Kidney (tissue), 22 donors: ENCODE measurements around the gene CRHR2. TPM values are rescaled to one million over a fixed set of nuclear protein-coding genes. Genes with fewer than 3 reads are reported as not detected.

Source experiments
- DNase-seq, 5 donors: peaks; one replicate each; pipeline ENCODE4 v3.0.0-alpha.2; 2013 to 2020
- FAIRE-seq: peaks from 2 replicates; lab custom pipeline; 2012; peaks lifted over from hg19 to GRCh38; lab: Jason Lieb, UNC
- H3K27ac ChIP-seq, 2 donors: one replicate each; pipeline ENCODE4 v1.7.0; 2013; ENCODE audit warnings: low read depth in 2 of 2, low read length in 2 of 2, inconsistent platforms in 1 of 2
- H3K27me3 ChIP-seq: one replicate; pipeline ENCODE4 v1.7.1; 2013; ENCODE audit warnings: low read length, inconsistent platforms; ENCODE audit not compliant: control insufficient read depth, insufficient read depth
- H3K36me3 ChIP-seq, 3 donors: one replicate each; pipeline versions ENCODE4 v1.7.0 to v1.7.1; 2013; ENCODE audit warnings: low read length in 3 of 3, control low read depth in 1 of 3, inconsistent platforms in 1 of 3; ENCODE audit not compliant: insufficient read depth in 3 of 3, control insufficient read depth in 2 of 3
- H3K4me1 ChIP-seq, 3 donors: one replicate each; pipeline versions ENCODE4 v1.7.0 to v1.7.1; 2013; ENCODE audit warnings: low read length in 3 of 3, inconsistent platforms in 1 of 3, low read depth in 1 of 3; ENCODE audit not compliant: control insufficient read depth in 2 of 3, insufficient read depth in 2 of 3
- H3K4me3 ChIP-seq, 3 donors: one replicate each; pipeline versions ENCODE4 v1.7.0 to v1.8.1; 2013; ENCODE audit warnings: low read length in 3 of 3, control low read depth in 1 of 3, inconsistent platforms in 1 of 3
- H3K9ac ChIP-seq, 3 donors: one replicate each; pipeline versions ENCODE4 v1.7.0 to v1.7.1; 2013; ENCODE audit warnings: low read length in 3 of 3, control low read depth in 1 of 3, inconsistent platforms in 1 of 3
- H3K9me3 ChIP-seq, 3 donors: one replicate each; pipeline versions ENCODE4 v1.7.0 to v1.7.1; 2013; ENCODE audit warnings: low read length in 3 of 3, control low read depth in 1 of 3, inconsistent platforms in 1 of 3; ENCODE audit not compliant: control insufficient read depth in 2 of 3, insufficient read depth in 1 of 3
- intact Hi-C: fragments of 100-400 bp; cut with DNase I; formaldehyde crosslinking; loops from one replicate; pipeline ENCODE4 v1.11.1; 2022
- long read RNA-seq, 10 donors: library from polyadenylated mRNA in 1 of 10; unstranded in 1 of 10; transcript quantifications; one replicate each; pipeline ENCODE4 v2.0.0 and lab custom pipeline, GENCODE V29; 2021 to 2026
- polyA plus RNA-seq: library from polyadenylated mRNA; stranded (reverse); fragments of 350-450 nt; fragmentation: Illumina TruSeq; extraction: RNeasy Lipid Tissue Mini Kit (QIAGEN cat#74804); gene quantifications from one replicate; pipeline ENCODE4 v1.2.3, GENCODE V29; 2014; ENCODE audit warnings: low read depth, low replicate concordance; ENCODE audit not compliant: insufficient read depth
- total RNA-seq: library from RNA; stranded (reverse); fragmentation: NEBNext Ultra II Directional; extraction: Animal tissue kit (Norgen Biotek cat#: 25700); gene quantifications from one replicate; pipeline ENCODE4 v1.2.1, GENCODE V29; 2021
- TF ChIP-seq, protein P1 (sequence below): IDR thresholded peaks from 3 replicates; pipeline ENCODE4 v1.5.1; 2012; ENCODE audit warnings: mild to moderate bottlenecking, moderate library complexity, borderline replicate concordance; ENCODE audit not compliant: insufficient read depth; ENCODE audit errors: extremely low read depth
- donor health status: control.
- donor health status: control.
- donor health status: control.
- donor health status: control.
- donor health status: control.
- donor health status: DM: yes; HTN: yes; CAD: no.
- donor health status: Normal renal cell carcinoma (clear cell type).

The CRHR2 gene
- total RNA-seq = not detected
- polyA plus RNA-seq = not detected
- long read RNA-seq, donor 1 = 0 reads
- long read RNA-seq, donor 2 = 0 reads
- long read RNA-seq, donor 3 = 0 reads
- long read RNA-seq, donor 4 = 0 reads
- long read RNA-seq, donor 5 = 0 reads
- long read RNA-seq, donor 6 = 0 reads
- long read RNA-seq, donor 7 = 0 reads
- long read RNA-seq, donor 8 = 0 reads
- long read RNA-seq, donor 9 = 0 reads
- long read RNA-seq, donor 10 = 0 reads

DNA sequence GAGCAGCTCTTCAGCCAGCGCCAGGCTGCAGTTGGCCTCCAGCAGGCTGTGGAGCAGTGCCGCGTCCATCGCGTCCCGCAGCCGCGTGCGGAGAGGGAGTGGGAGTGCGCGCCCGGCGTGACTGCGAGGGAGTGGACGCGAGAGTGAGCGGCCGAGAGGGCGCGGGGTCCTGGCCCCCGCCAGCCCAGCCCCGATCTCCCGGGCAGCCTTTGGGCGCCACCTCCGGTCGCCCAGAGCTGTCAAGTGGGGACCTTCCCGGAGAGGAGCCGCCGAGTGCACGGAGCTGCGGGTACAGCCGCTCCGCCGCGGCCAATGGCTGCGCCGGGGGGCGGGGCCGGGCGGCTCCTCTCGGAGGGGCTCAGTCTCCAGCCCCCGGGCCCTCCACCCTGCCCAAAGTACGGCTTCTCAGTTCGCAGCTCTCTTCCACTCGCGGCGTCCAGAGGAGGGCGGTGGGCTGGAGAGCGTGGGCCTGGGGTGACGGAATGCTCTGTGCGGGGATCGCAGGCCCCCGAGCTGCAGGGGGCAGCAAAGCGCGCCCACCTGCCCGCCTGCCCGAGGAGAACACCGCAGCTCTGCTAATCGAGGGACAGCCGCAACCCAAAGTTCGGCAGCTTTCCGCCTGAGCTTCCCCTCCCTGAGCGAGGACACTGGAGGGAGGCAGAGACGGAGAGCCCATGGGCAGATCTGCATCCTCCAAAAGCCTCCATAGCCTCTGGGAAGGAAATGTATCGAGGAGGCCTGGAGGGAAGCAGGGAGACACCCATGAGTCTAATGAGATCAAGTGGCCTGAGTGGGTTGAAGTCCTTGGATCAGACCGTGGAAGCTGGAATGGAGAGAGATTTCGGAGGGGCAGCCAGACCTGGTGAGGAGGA is at the start of gene CRHR2:
Gene CRHR2, minus strand, starts transcription at position 245 of the 872 bp plus-strand sequence. Its CDS starts 176 bp downstream, at position 69.
- intact Hi-C loops = no loop called here
- no peak within 1 kb of the TSS for H3K9ac ChIP-seq
- no peaks in the 10 kb centered on the region for H3K36me3 ChIP-seq
- TF ChIP-seq, protein P1, sequence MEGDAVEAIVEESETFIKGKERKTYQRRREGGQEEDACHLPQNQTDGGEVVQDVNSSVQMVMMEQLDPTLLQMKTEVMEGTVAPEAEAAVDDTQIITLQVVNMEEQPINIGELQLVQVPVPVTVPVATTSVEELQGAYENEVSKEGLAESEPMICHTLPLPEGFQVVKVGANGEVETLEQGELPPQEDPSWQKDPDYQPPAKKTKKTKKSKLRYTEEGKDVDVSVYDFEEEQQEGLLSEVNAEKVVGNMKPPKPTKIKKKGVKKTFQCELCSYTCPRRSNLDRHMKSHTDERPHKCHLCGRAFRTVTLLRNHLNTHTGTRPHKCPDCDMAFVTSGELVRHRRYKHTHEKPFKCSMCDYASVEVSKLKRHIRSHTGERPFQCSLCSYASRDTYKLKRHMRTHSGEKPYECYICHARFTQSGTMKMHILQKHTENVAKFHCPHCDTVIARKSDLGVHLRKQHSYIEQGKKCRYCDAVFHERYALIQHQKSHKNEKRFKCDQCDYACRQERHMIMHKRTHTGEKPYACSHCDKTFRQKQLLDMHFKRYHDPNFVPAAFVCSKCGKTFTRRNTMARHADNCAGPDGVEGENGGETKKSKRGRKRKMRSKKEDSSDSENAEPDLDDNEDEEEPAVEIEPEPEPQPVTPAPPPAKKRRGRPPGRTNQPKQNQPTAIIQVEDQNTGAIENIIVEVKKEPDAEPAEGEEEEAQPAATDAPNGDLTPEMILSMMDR = peak; percentile 6
- H3K27ac ChIP-seq = no peak within 1 kb of the TSS
- FAIRE-seq (no peak), DNase-seq (peak in 4 of 5 donors; percentile 52 to 64 (median 58))
- H3K4me3 ChIP-seq = peak within 1 kb of the TSS in 1 of 3 donors; percentile 37
- H3K4me1 ChIP-seq = peaks cover 0 to 8% (median 0%) of the 10 kb centered on the region in 3 donors
- no peaks in the 10 kb centered on the region for H3K9me3 ChIP-seq
- peaks cover 17% of the 10 kb centered on the region for H3K27me3 ChIP-seq

DNA sequence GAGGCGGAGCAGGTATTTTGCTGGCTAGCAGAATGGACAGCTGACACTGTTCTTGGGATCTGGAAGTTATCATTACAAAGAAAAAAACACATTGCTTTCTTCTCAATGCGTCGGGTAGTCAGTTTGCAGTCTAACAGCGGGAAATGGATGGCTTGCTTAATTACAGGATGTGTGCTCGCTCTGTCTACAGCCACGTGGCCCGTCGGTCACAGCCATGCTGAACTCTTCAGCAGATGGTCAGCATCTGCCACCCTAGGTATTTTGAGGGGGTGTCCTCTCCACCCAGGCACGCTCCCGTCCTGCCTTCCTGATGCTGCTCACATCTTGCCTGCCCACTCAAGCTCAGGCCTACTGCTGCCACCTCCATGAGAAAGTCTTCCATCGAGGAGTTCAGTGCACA is 49.3 kb upstream of the CRHR2 start:
- Histone ChIP-seq H3K9me3 (no peaks in the 10 kb centered on the region), H3K27ac (no peak overlapping the region), H3K4me1 (no peaks in the 10 kb centered on the region), H3K27me3 (no peaks in the 10 kb centered on the region), H3K36me3 (no peaks in the 10 kb centered on the region), H3K4me3 (no peak overlapping the region), H3K9ac (no peak overlapping the region)
- DNase-seq = peak in 2 of 5 donors; percentile 23 to 24
- TF ChIP-seq, protein P1 = no peak
- intact Hi-C loops = no loop called here
- FAIRE-seq = no peak

DNA sequence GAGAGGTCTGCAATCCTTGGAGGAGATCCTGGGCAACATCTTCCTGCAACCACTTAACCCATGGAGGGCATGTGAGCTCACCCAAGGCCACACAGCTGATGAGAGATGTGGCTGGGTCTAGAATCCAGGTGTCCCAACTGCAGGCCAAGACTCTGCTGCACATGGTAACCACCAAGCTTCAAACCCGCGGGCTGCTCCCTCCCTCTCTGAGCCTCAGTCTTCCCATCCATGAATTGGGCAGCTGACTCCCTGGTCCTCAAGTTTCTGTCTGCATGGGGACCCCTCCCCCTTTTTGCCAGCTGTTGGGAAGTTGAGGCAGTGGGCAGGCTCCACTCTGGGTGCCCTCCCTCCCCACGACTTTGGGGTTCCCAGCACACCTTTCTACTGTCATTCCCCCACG is 48.7 kb upstream of the CRHR2 start:
- no peaks in the 10 kb centered on the region for H3K4me1 ChIP-seq
- H3K27me3 ChIP-seq = no peaks in the 10 kb centered on the region
- no peak overlapping the region for H3K9ac ChIP-seq
- no peak overlapping the region for H3K27ac ChIP-seq
- no peak for FAIRE-seq
- peak in 1 of 5 donors; percentile 29 for DNase-seq
- H3K36me3 ChIP-seq = no peaks in the 10 kb centered on the region
- H3K4me3 ChIP-seq = no peak overlapping the region
- TF ChIP-seq, protein P1 = no peak
- H3K9me3 ChIP-seq = no peaks in the 10 kb centered on the region
- intact Hi-C loops = no loop called here
